Measurements from ENCODE around the gene CREBBP. TPM values are rescaled to one million over a fixed set of nuclear protein-coding genes. Genes with fewer than 3 reads are reported as not detected.
"Not testable (repeated sequence)": the region's sequence is repeated elsewhere in the genome, so short reads cannot be mapped to it uniquely, and the experiment has no call there.

Gene CREBBP
- total RNA-seq, 2 donors from 2014 or later = 82.2 to 143 TPM

GRCh38 chr16:3717235-3718018 lies 163.1 kb downstream of the CREBBP start, which contains the start of gene TRAP1:
TRAP1 (minus strand) TSS chr16:3717524; CDS start chr16:3717508, 16 bp downstream.
- Histone ChIP-seq H3K9me3 (no peaks in the 10 kb centered on the region), H3K4me3 (peak within 1 kb of the TSS; percentile 65 to 89), H3K27ac (peak within 1 kb of the TSS; percentile 70 to 80), H3K4me1 (replicated peaks) (peaks cover 8% of the 10 kb centered on the region), H3K27me3 (replicated peaks; ENCODE audit: insufficient read depth) (no peaks in the 10 kb centered on the region), H3K36me3 (no peaks in the 10 kb centered on the region)
- peak; percentile 35 for TF ChIP-seq POLR2AphosphoS5 (IDR thresholded peaks at IDR 0.05)
- TF ChIP-seq, protein P1, sequence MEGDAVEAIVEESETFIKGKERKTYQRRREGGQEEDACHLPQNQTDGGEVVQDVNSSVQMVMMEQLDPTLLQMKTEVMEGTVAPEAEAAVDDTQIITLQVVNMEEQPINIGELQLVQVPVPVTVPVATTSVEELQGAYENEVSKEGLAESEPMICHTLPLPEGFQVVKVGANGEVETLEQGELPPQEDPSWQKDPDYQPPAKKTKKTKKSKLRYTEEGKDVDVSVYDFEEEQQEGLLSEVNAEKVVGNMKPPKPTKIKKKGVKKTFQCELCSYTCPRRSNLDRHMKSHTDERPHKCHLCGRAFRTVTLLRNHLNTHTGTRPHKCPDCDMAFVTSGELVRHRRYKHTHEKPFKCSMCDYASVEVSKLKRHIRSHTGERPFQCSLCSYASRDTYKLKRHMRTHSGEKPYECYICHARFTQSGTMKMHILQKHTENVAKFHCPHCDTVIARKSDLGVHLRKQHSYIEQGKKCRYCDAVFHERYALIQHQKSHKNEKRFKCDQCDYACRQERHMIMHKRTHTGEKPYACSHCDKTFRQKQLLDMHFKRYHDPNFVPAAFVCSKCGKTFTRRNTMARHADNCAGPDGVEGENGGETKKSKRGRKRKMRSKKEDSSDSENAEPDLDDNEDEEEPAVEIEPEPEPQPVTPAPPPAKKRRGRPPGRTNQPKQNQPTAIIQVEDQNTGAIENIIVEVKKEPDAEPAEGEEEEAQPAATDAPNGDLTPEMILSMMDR (IDR thresholded peaks at IDR 0.05) = peak in 1 of 4 experiments; percentile 24
- TF ChIP-seq POLR2A (IDR thresholded peaks at IDR 0.05) = peak; percentile 57
- peak; percentile 83 for DNase-seq (ENCODE audit: low spot score)
- 0% methylated on average over 60 of the region's 95 CpGs for WGBS
- intact Hi-C loops (cut with DNase I) = loop anchor here (2.0 kb wide), 1 partner anchor 163 kb away; the partner anchor contains the start of gene CREBBP

DNA sequence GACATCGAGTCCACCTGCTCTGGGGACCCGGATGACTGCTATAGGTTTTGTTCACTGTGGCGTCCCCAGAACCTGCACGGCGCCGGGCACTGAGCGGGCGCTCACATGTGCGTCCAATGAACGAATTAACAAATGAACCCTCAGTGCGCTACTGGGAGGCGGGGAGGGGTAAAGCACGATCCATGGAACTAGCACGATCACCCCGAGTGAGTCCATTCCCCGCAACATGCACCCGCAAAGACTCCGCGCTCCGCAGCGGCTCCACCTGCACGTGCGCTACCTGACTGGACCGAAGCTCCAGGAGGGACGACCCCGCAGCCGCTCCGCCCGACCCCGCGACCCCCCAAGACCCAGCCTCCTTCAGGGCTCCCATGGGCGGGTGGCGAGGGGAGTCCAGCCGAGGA lies 163.7 kb downstream of the CREBBP start:
- Histone ChIP-seq H3K4me1 (replicated peaks) (peaks cover 8% of the 10 kb centered on the region), H3K36me3 (no peaks in the 10 kb centered on the region), H3K27me3 (replicated peaks; ENCODE audit: insufficient read depth) (no peaks in the 10 kb centered on the region), H3K4me3 (peak overlapping the region; percentile 65 to 89), H3K27ac (peak overlapping the region; percentile 70 to 80), H3K9me3 (no peaks in the 10 kb centered on the region)
- 2% methylated on average over 34 of the region's 34 CpGs for WGBS
- intact Hi-C loops (cut with DNase I) = loop anchor here (2.0 kb wide), 1 partner anchor 164 kb away; the partner anchor contains the start of gene CREBBP
- no peak for DNase-seq (ENCODE audit: low spot score)
- TF ChIP-seq POLR2AphosphoS5 (IDR thresholded peaks at IDR 0.05) (no peak), POLR2A (IDR thresholded peaks at IDR 0.05) (no peak)
- TF ChIP-seq, protein P1 (IDR thresholded peaks at IDR 0.05) = no peak

GRCh38 chr16:3715430-3715829 lies 165.1 kb downstream of the CREBBP start:
- H3K27ac ChIP-seq = no peak overlapping the region
- 93% methylated on average over 7 of the region's 7 CpGs for WGBS
- intact Hi-C loops (cut with DNase I) = no loop called here
- H3K4me1 ChIP-seq (replicated peaks) = peaks cover 8% of the 10 kb centered on the region
- H3K4me3 ChIP-seq = no peak overlapping the region
- DNase-seq (ENCODE audit: low spot score) = no peak
- H3K9me3 ChIP-seq = no peaks in the 10 kb centered on the region
- no peaks in the 10 kb centered on the region for H3K27me3 ChIP-seq (replicated peaks; ENCODE audit: insufficient read depth)
- H3K36me3 ChIP-seq = no peaks in the 10 kb centered on the region
- TF ChIP-seq, protein P1 (IDR thresholded peaks at IDR 0.05) = no peak
- TF ChIP-seq POLR2A (IDR thresholded peaks at IDR 0.05) = no peak
- TF ChIP-seq POLR2AphosphoS5 (IDR thresholded peaks at IDR 0.05) = no peak

GRCh38 chr16:3714378-3714777 lies 166.1 kb downstream of the CREBBP start:
- intact Hi-C loops (cut with DNase I); DNase-seq (ENCODE audit: low spot score); H3K36me3 ChIP-seq; H3K9me3 ChIP-seq; H3K4me3 ChIP-seq; H3K27me3 ChIP-seq (replicated peaks; ENCODE audit: insufficient read depth); H3K4me1 ChIP-seq (replicated peaks): not testable (repeated sequence)
- H3K27ac ChIP-seq = peak overlapping the region; percentile 68
- WGBS = 95% methylated on average over 10 of the region's 10 CpGs

DNA sequence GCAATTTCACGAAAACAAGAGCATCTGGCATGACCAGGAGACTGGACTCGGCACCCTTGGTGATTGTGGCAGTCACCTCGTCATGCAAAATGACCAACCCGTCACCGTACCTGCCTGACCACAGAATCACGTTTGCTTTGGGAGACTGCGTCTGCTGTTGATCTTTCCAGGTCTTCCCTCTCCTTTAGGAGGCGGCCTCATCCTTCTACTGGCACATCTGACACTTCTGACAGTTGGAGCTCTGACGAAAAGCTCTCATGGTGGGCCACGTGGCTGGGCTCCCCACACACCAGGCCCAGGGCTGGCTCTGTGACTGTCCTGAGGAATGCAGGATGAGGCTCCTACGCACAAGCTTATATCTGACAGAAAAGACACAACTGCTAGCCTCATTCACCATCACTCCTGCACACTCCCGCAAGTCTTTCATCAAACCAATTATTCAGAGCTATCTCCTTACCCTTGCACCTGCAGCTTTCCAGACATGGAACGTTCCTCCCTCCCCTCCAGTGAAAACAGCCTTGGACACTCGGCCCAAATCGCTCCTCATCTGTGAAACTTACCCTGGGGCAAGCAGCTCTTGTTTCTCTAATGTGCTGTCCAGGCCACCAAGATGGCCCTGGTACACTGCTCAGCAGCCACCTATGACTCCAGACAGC lies 166.8 kb downstream of the CREBBP start:
- H3K4me3 ChIP-seq = no peak overlapping the region
- peak overlapping the region; percentile 68 for H3K27ac ChIP-seq
- H3K4me1 ChIP-seq (replicated peaks) = peaks cover 8% of the 10 kb centered on the region
- DNase-seq (ENCODE audit: low spot score) = no peak
- no peak for TF ChIP-seq POLR2AphosphoS5 (IDR thresholded peaks at IDR 0.05)
- TF ChIP-seq, protein P1 (IDR thresholded peaks at IDR 0.05) = no peak
- no peak for TF ChIP-seq POLR2A (IDR thresholded peaks at IDR 0.05)
- no peaks in the 10 kb centered on the region for H3K27me3 ChIP-seq (replicated peaks; ENCODE audit: insufficient read depth)
- H3K36me3 ChIP-seq = no peaks in the 10 kb centered on the region
- WGBS = 72% methylated on average over 15 of the region's 15 CpGs
- intact Hi-C loops (cut with DNase I) = no loop called here
- no peaks in the 10 kb centered on the region for H3K9me3 ChIP-seq

All from prostate gland (tissue), 2 donors.